C4-2B (cell line): ENCODE measurements around the gene ENO3.

Source experiments
- H3K27ac ChIP-seq: fragments of 450-650 bp; 2 replicates; pipeline ENCODE4 v1.5.1; 2017
- CTCF ChIP-seq: fragments of 450-650 bp; conservative IDR thresholded peaks from 2 replicates; pipeline ENCODE4 v1.5.1; 2017; ENCODE audit warnings: mild to moderate bottlenecking
- ZFX ChIP-seq: fragments of 450-650 bp; IDR thresholded peaks from 2 replicates; pipeline ENCODE4 v1.6.1; 2017

ENO3 gene

GRCh38 chr17:4938688-4939545 lies 12.0 kb upstream of the ENO3 start:
- H3K27ac ChIP-seq = peak overlapping the region; percentile 97
- TF ChIP-seq ZFX (no peak), CTCF (no peak)

GRCh38 chr17:4939546-4939795 lies 11.4 kb upstream of the ENO3 start:
- TF ChIP-seq ZFX (peak; percentile 56; the same call in 1 of the 2 replicates), CTCF (no peak)
- H3K27ac ChIP-seq = peak overlapping the region; percentile 97

- TF ChIP-seq ZFX (no peak), CTCF (no peak)
- peak within 1 kb of the TSS; percentile 97 for H3K27ac ChIP-seq
Observed at GRCh38 chr17:4939796-4940554, 10.9 kb upstream of the ENO3 start, which contains the start of the genes RNF167 and SLC25A11. TSS of gene RNF167 (plus strand) at chr17:4940268. CDS start at chr17:4940910, 642 bp downstream. TSS of gene SLC25A11 (minus strand) at chr17:4940046. CDS start at chr17:4939910, 136 bp downstream.

GRCh38 chr17:4940555-4941318 lies 10.2 kb upstream of the ENO3 start:
- TF ChIP-seq ZFX (0 out of 2 replicates have a peak, but pooled peaks have one; percentile 9), CTCF (no peak)
- H3K27ac ChIP-seq = peak overlapping the region; percentile 97

GRCh38 chr17:4941319-4941610 lies 9.7 kb upstream of the ENO3 start:
- TF ChIP-seq ZFX (no peak), CTCF (no peak)
- H3K27ac ChIP-seq = peak overlapping the region; percentile 97

- no peak overlapping the region for H3K27ac ChIP-seq
- no peak for TF ChIP-seq ZFX
- no peak for TF ChIP-seq CTCF
Observed at GRCh38 chr17:4942760-4943508, 8.0 kb upstream of the ENO3 start.
